ENCODE results near the gene NKAPL.

Gene NKAPL

GRCh38 chr6:28245206-28245941, 13.7 kb upstream of the NKAPL start:
- no peak for DNase-seq

DNA sequence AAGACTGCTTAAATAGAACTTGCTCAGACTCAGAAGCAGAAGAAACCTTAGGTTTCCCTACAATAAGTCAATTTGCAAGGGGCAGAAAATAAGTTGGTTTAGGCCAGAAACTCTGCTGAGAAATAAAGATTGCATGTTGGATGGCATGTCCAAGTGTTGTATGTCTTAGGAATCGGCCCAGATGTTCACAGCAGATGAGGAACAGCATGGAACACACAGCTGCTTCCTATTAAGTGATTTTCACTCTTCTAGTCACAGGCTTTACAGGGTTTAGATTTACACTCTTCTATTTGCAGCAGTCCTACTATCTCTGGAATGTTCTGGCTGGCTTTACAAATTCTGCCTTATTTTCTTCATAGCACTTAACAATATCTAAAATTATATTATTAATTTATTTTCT, 10.2 kb upstream of the NKAPL start:
- DNase-seq, result no peak

GRCh38 chr6:28250747-28251146, 8.3 kb upstream of the NKAPL start:
- no peak for DNase-seq

DNA sequence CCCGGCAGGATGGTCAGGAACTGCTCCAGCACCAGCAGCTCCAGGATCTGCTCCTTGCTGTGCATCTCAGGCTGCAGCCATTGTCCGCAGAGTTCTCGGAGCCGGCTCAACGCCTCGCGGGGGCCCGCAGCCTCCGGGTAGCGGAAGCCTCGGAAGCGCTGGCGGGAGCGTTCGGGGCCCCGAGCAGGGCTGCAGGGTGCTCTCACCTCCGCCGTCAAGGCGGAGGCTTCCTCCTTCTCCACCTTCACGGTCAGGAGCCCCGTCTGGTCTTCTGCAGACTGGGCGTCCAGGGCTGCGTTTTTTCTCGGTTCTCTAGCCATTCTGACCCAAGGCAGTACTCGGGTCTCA, 7.5 kb upstream of the NKAPL start:
- DNase-seq, result peak; percentile 34

DNA sequence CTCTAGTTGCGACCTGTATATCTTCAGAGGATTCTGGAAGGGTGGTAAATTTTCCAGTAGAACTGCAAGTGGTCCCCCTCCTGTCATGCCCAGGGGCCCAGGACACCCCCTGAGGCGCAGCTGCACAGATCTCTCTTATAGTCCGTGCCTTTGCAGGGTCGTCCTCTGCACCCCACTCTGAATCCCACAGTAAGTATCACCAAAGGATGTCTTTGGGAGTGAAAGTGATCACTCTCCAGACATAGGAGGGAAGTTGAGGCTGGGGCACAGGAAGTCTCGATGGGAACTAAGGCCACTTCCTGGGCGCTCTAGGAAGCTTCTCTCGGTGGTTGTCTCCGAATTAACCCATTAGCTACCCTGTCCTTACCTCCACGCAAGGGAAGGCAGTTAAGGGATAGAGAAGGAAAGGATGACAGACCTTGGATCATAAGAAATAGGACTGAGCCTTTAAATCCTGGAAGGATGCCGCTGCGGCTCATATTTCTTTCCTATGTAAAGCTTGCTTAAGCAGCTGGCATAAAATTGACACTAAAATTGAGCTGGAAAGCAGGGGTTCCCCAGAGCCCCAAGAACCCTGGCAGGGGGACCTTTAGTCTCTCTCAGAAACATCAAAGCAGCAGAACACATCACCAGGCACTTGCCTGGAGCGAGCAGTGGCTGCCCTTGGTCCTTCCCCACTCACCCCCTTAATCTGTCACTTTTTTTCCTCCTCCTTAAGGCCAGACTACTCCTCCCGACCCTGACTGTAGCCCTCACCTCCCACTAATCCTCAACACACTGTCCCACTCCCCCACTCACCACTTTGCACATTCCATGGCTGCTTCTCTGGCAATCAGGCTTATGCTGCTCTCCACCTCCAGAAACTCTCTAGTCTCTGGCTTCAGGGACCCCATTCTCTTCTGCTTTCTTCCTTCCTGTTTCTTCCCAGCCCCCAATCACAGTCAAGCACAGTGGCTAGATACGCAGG, 6.8 kb upstream of the NKAPL start, which contains the start of gene ZKSCAN4:
Gene ZKSCAN4 (minus strand): TSS at position 261 of the 967 bp plus-strand sequence. CDS start 289 bp downstream, outside the sequence.
- peak; percentile 90 for DNase-seq

DNA sequence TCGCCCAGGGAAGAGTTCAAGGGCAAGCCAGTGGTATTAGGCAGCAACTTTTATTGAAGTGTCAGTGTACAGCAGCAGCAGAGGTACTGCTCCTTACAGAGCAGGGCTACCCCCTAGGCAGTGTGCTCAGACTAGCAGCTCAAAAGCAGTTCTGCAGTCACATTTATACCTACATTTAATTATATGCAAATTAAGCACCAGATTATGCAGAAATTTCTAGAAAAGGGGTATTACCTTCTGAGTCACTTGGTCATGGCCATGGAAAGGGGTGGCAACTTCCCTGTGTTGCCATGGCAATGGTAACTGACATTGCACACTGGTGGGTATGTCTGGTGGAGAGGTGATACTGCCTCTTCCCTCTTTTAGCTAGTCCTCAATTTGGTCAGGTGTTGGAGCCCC, 5.0 kb upstream of the NKAPL start:
- DNase-seq, result no peak

- DNase-seq, result no peak
Observed at GRCh38 chr6:28257042-28257441, 2.1 kb upstream of the NKAPL start.

DNA sequence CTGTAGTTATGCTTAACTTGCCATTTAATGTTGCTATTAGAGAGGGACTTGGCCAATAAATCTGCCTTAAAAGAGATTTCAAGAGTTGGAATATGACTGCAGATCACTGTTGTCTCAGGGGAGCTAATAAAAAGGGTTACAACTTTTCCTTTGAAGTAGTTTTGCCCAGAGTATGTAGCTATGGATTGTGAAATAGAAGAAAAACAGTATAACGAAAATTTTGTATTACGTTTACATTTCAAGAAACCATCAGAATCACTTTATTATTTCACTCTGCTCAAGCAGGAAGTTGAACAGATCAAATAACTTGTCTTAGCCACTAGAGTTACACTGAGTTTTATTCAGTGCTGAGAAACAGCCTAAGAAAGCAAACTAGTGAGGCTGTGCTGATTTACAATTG, 4.8 kb downstream of the NKAPL start:
- no peak for DNase-seq

GRCh38 chr6:28264834-28265401, 5.8 kb downstream of the NKAPL start:
- no peak for DNase-seq

DNA sequence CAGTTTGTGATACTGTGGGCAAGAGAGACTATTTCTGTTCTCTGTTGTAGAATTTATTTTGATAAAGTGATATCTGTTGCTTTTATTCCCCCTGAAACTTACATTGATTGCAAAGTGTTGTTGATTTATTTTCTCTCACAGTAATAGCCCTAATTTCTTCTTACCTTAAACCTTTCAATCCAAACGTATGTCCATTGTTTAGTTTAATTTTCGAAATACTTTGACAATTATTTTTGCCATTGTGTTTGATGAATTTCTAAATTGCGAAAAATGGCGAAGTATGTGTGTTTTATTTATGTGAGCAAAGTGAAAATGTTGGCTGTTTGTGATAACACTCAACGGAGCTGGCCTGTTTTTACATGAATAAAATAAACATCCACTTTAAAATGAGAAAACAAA, 7.5 kb downstream of the NKAPL start:
- DNase-seq, result no peak

DNA sequence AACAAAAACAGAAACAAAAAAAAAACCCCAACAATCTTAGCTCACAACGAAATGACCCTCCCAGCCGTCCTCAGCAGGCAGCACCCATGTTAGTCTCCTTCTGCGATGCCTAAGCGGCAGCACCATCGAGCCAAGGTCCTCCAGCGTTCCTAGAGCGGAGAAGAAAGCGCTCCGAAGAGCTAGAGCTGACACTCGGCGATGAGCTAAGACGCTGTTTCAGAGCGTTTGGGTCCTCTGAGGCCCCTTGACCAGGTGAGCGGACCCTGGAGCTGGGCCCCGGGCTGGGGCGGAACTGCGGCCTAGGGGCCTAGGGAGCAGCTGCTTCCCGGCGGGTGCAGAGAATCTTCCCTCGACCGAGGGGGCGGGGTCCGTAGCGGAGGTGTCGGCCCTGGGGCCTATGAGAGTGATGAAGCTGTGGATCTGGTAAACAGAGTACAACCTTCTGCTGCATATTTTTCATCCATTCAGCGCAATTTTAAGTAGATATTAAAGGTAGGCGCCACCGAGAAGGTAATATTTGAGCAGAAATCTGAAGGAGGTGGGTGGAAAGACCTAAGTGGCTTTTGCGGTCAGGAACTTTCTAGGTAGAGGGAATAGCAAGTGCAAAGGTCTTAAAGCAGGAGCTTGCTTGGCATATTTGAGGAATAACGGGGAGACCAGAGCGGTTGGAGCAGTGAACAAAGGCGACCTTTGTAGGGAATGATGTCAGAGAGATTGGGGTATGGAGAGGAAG, 8.0 kb downstream of the NKAPL start, which contains the start of gene ZSCAN26:
Gene ZSCAN26 (plus strand): TSS at position 182 of the 733 bp plus-strand sequence. CDS start 4,777 bp downstream, outside the sequence.
- peak; percentile 89 for DNase-seq

DNA sequence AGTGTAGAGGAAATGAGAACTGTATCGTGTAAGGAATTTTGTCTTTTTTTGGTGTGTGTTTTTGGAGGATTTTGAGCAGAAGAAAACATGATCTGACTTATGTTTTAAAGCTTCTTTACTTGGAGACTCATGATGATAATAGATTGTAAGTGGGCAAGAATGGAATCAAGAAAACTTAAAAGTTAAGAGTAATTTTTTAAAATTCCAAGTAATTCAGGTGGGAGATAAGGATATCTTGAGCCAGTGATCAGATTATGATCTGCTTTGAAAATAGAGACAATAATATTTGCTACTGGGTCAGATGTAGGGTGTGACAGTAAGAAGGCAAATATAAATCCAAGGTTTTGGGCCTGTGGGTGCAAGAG, 8.6 kb downstream of the NKAPL start:
- no peak for DNase-seq

- no peak for DNase-seq
Observed at GRCh38 chr6:28269492-28269891, 10.4 kb downstream of the NKAPL start.

DNA sequence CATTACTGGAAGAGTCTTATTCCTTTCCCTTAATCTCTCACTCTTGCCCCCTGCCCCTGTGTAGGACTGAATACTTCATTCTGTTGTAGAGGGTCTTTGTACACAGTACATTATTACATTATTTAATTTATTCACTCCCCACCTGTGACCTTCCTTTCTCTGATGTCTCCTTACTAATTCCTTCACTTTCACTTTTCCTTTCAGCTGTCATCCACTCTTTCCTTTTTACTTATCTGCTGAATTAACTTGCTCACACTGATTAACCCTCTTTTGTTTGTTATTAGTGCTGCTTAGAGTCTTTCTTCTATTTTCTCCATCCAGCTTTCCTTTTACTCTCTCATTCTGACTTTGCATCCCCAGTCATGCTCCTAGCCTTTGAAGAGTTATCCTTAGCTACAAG, 15.8 kb downstream of the NKAPL start:
- no peak for DNase-seq

GRCh38 chr6:28277746-28278145, 18.6 kb downstream of the NKAPL start:
- DNase-seq, result no peak

DNA sequence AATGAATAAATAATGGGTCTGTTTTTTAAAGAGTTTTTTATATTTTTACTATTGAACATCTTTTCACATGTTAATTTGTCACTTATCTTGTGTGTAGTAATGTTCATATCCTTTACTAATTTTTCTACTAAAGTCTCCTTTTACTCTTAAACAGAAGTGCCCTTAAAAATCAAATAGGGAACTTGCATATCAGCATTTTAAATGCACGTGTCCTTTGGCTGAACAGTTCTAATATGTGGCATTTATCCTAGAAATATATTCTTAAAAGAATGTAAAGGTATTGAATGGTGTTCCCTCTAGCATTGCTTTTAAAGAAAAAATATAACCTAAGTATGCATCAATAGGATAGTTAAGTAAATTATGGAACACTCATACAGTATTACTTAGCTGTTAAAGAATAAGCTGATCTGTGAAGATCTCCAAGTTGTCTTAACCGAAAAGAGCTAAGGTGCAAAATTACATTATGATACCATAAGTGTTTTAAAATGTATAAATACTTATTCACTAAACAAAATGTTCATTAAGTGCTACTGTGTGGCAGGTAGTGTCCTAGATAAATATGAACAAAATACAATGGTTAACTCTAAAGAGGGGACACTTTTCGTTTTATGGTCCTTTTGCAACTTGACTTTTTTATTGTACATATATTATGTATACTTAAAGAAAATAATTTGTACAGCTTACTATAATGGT, 21.6 kb downstream of the NKAPL start:
- DNase-seq, result no peak

- peak; percentile 84 for DNase-seq
Observed at GRCh38 chr6:28281288-28282064, 22.4 kb downstream of the NKAPL start, which contains the start of gene PGBD1. PGBD1 (plus strand) TSS chr6:28281572; CDS start chr6:28283814, 2,242 bp downstream.

GRCh38 chr6:28282926-28283325, 23.8 kb downstream of the NKAPL start:
- DNase-seq, result no peak

DNA sequence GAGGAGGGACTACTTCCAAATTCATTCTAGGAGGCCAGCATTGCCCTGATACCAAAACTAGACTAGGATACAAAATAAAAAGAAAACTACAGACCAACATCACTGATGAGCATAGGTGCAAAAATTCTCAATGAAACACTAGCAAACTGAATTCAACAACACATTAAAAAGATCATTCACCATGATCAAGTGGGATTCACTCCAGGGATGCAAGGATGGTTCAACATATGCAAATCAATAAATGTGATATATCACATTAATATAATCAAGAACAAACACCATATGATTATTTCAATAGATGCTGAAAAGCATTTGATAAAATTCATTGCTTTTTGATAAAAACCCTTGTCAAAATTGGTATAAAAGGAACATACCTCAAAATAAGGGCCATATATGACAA, 32.5 kb downstream of the NKAPL start:
- no peak for DNase-seq

- no peak for DNase-seq
Observed at GRCh38 chr6:28295326-28295725, 36.2 kb downstream of the NKAPL start.

GRCh38 chr6:28296520-28297060, 37.5 kb downstream of the NKAPL start:
- DNase-seq, result no peak

All from NCI-H345 (cell line).